ENCODE data around the gene GRHL3. TPM values are rescaled to one million over a fixed set of nuclear protein-coding genes. Genes with fewer than 3 reads are reported as not detected.

The GRHL3 gene
- total RNA-seq, 1 experiment from 2014 or later: 2.5 TPM

- no peaks in the 10 kb centered on the region for H3K9me3 Mint-ChIP-seq
- no peak for TF ChIP-seq TCF7 (CRISPR knock-in tag; IDR thresholded peaks at IDR 0.05; ENCODE audit: low read depth)
- ATAC-seq: peak; percentile 46
- ChIA-PET POLR2A (no interaction called here), CTCF (interaction anchor here (0.6 to 2.0 kb wide), 6 partner anchors 14 to 505 kb away, joined by 3 to 8 read pairs (median 5); no protein-coding TSS in a partner anchor)
- no peak overlapping the region for H3K4me3 Mint-ChIP-seq
- H3K27me3 Mint-ChIP-seq (ENCODE audit: low read depth): peaks cover 12% of the 10 kb centered on the region
- DNase-seq (ENCODE audit: low spot score): no peak
- H3K36me3 Mint-ChIP-seq: no peaks in the 10 kb centered on the region
- peak overlapping the region; percentile 24 for H3K27ac Mint-ChIP-seq
- peaks cover 36% of the 10 kb centered on the region for H3K4me1 Mint-ChIP-seq
These were observed 24.3 kb upstream of the GRHL3 start for GRCh38 chr1:24294716-24295371.

- H3K36me3 Mint-ChIP-seq: no peaks in the 10 kb centered on the region
- ChIA-PET CTCF (interaction anchor here (0.6 to 2.0 kb wide), 5 partner anchors 13 to 506 kb away, joined by 3 to 8 read pairs (median 5); no protein-coding TSS in a partner anchor), POLR2A (no interaction called here)
- TF ChIP-seq HMGA2 (CRISPR knock-in tag; IDR thresholded peaks at IDR 0.05) (no peak), ZMAT4 (CRISPR knock-in tag; IDR thresholded peaks at IDR 0.05) (no peak), USF1 (CRISPR knock-in tag; IDR thresholded peaks at IDR 0.05) (no peak), FOXJ3 (CRISPR knock-in tag; IDR thresholded peaks at IDR 0.05; ENCODE audit: borderline replicate concordance) (no peak), TEAD4 (CRISPR knock-in tag; IDR thresholded peaks at IDR 0.05) (no peak), NR2C2 (CRISPR knock-in tag; IDR thresholded peaks at IDR 0.05) (no peak), CREB1 (CRISPR knock-in tag; IDR thresholded peaks at IDR 0.05) (no peak), MLX (CRISPR knock-in tag; IDR thresholded peaks at IDR 0.05) (no peak), ZBTB43 (CRISPR knock-in tag; IDR thresholded peaks at IDR 0.05) (no peak), ATF3 (CRISPR knock-in tag; conservative IDR thresholded peaks at IDR 0.05) (no peak), ATF6 (CRISPR knock-in tag; IDR thresholded peaks at IDR 0.05) (no peak), E2F4 (CRISPR knock-in tag; IDR thresholded peaks at IDR 0.05; ENCODE audit: borderline replicate concordance, low read depth) (no peak), SOX15 (CRISPR knock-in tag; IDR thresholded peaks at IDR 0.05) (no peak), ELF4 (CRISPR knock-in tag; IDR thresholded peaks at IDR 0.05; ENCODE audit: low read depth) (no peak), AR (CRISPR knock-in tag; IDR thresholded peaks at IDR 0.05) (no peak), ZBTB21 (CRISPR knock-in tag; IDR thresholded peaks at IDR 0.05; ENCODE audit: borderline replicate concordance) (no peak), RELA (CRISPR knock-in tag; IDR thresholded peaks at IDR 0.05; ENCODE audit: borderline replicate concordance) (no peak), IRF2 (CRISPR knock-in tag; IDR thresholded peaks at IDR 0.05; ENCODE audit: borderline replicate concordance, low read depth) (no peak), GABPB1 (CRISPR knock-in tag; IDR thresholded peaks at IDR 0.05) (no peak)
- H3K4me3 Mint-ChIP-seq: no peak overlapping the region
- peaks cover 12% of the 10 kb centered on the region for H3K27me3 Mint-ChIP-seq (ENCODE audit: low read depth)
- H3K27ac Mint-ChIP-seq: peak overlapping the region; percentile 28; the same call in 1 of the 2 replicates
- DNase-seq (ENCODE audit: low spot score) (no peak), ATAC-seq (no peak)
- H3K9me3 Mint-ChIP-seq: no peaks in the 10 kb centered on the region
- peaks cover 34% of the 10 kb centered on the region for H3K4me1 Mint-ChIP-seq
These were observed 23.6 kb upstream of the GRHL3 start for GRCh38 chr1:24295535-24295934.
